IMR-90 (cell line): ENCODE data around the gene KIF16B. TPM values are rescaled to one million over a fixed set of nuclear protein-coding genes. Genes with fewer than 3 reads are reported as not detected.

Experiments used
- ATAC-seq: fragments of 200-7000 bp; cut with Tn5 transposase; 2 replicates; pipeline ENCODE4 v1.9.1; 2020; ENCODE audit warnings: low read depth, mild to moderate bottlenecking, moderate library complexity
- BruUV-seq: library from RNA; stranded (reverse); fragments of 400-500 nt; replicated peaks from 2 replicates; lab custom pipeline; 2021; lab: Mats Ljungman, UMichigan
- CTCF ChIA-PET: fragments of 300-600 bp; formaldehyde crosslinking; extraction: SDS; loops from one replicate; lab custom pipeline; 2021; ENCODE audit warnings: antibody characterized with exemption; lab: Yijun Ruan, JAX
- POLR2A ChIA-PET: fragments of 300-600 bp; sonication (Branson Sonifier 250); formaldehyde crosslinking; loops from one replicate; lab custom pipeline; 2022; ENCODE audit warnings: antibody characterized with exemption; ENCODE audit not compliant: unreplicated experiment; lab: Charles Lee
- DNase-seq: peaks from one replicate; pipeline ENCODE4 v3.0.0; 2013
- H2AFZ ChIP-seq: replicated peaks from 2 replicates; pipeline ENCODE3; 2013; ENCODE audit warnings: low read length, mild to moderate bottlenecking; ENCODE audit not compliant: poor library complexity
- H2AK5ac ChIP-seq: 2 replicates; pipeline ENCODE4 v1.6.1; 2013; ENCODE audit warnings: low read depth, low read length, inconsistent platforms
- H2AK9ac ChIP-seq: replicated peaks from 2 replicates; pipeline ENCODE3; 2013; ENCODE audit warnings: mild to moderate bottlenecking, low read depth, low read length, moderate library complexity; ENCODE audit not compliant: poor library complexity
- H2BK120ac ChIP-seq: 2 replicates; pipeline ENCODE4 v1.6.1; 2013; ENCODE audit warnings: low read depth, low read length, inconsistent platforms
- H2BK15ac ChIP-seq: 3 replicates; pipeline ENCODE4 v1.6.1; 2013; ENCODE audit warnings: low read depth, low read length, inconsistent platforms
- H2BK20ac ChIP-seq: 2 replicates; pipeline ENCODE4 v1.6.1; 2013; ENCODE audit warnings: low read depth, mild to moderate bottlenecking, inconsistent platforms, low read length, moderate library complexity
- H2BK5ac ChIP-seq: 2 replicates; pipeline ENCODE4 v1.6.1; 2013; ENCODE audit warnings: mild to moderate bottlenecking, low read depth, low read length, inconsistent platforms; ENCODE audit not compliant: poor library complexity, severe bottlenecking
- H3K14ac ChIP-seq: replicated peaks from 2 replicates; pipeline ENCODE4 v1.6.1; 2013; ENCODE audit warnings: low read depth, low read length, inconsistent platforms
- H3K18ac ChIP-seq: 2 replicates; pipeline ENCODE4 v1.6.1; 2013; ENCODE audit warnings: low read depth, low read length, control low read depth
- H3K23ac ChIP-seq: 2 replicates; pipeline ENCODE4 v1.6.1; 2013; ENCODE audit warnings: low read depth, low read length, inconsistent platforms
- H3K27ac ChIP-seq: 2 replicates; pipeline ENCODE4 v1.5.1; 2013; ENCODE audit warnings: mild to moderate bottlenecking, control low read depth, low read length; ENCODE audit not compliant: insufficient read depth
- H3K27me3 ChIP-seq: 2 replicates; pipeline ENCODE4 v1.6.1; 2013; ENCODE audit warnings: low read length; ENCODE audit not compliant: control insufficient read depth, insufficient read depth
- H3K36me3 ChIP-seq: 2 replicates; pipeline ENCODE4 v1.6.1; 2013; ENCODE audit warnings: low read length, mixed read lengths; ENCODE audit not compliant: control insufficient read depth, insufficient read depth
- H3K4ac ChIP-seq: 2 replicates; pipeline ENCODE4 v1.6.1; 2013; ENCODE audit warnings: low read depth, low read length, inconsistent platforms
- H3K4me1 ChIP-seq: 2 replicates; pipeline ENCODE4 v1.6.1; 2013; ENCODE audit warnings: low read length, mixed read lengths; ENCODE audit not compliant: control insufficient read depth, insufficient read depth
- H3K4me2 ChIP-seq: 2 replicates; pipeline ENCODE4 v1.6.1; 2013; ENCODE audit warnings: low read depth, mild to moderate bottlenecking, control low read depth, low read length, moderate library complexity
- H3K4me3 ChIP-seq: 2 replicates; pipeline ENCODE4 v1.5.1; 2013; ENCODE audit warnings: low read depth, mild to moderate bottlenecking, control low read depth, low read length, moderate library complexity; ENCODE audit not compliant: insufficient read depth
- H3K56ac ChIP-seq: 2 replicates; pipeline ENCODE4 v1.6.1; 2013; ENCODE audit warnings: low read length, inconsistent platforms; ENCODE audit not compliant: insufficient read depth; ENCODE audit errors: extremely low read depth
- H3K79me1 ChIP-seq, 2 experiments: 2 replicates each; pipeline ENCODE4 v1.6.1; 2013; ENCODE audit warnings: low read length in 2 of 2, inconsistent platforms in 1 of 2, low read depth in 1 of 2
- H3K9ac ChIP-seq: 2 replicates; pipeline ENCODE4 v1.6.1; 2013; ENCODE audit warnings: low read depth, low read length, control low read depth
- H3K9me1 ChIP-seq: 2 replicates; pipeline ENCODE4 v1.6.1; 2013; ENCODE audit warnings: low read length, inconsistent platforms; ENCODE audit not compliant: insufficient read depth
- H3K9me3 ChIP-seq: 2 replicates; pipeline ENCODE4 v1.6.1; 2013; ENCODE audit warnings: low read length; ENCODE audit not compliant: control insufficient read depth, insufficient read depth
- H4K20me1 ChIP-seq: 2 replicates; pipeline ENCODE4 v1.6.1; 2013; ENCODE audit warnings: low read length, inconsistent platforms; ENCODE audit not compliant: insufficient read depth
- H4K5ac ChIP-seq: 2 replicates; pipeline ENCODE4 v1.6.1; 2013; ENCODE audit warnings: mild to moderate bottlenecking, low read depth, low read length, control low read depth
- H4K8ac ChIP-seq, 2 experiments: 2 replicates each; pipeline ENCODE4 v1.6.1; 2013; ENCODE audit warnings: low read depth in 2 of 2, low read length in 2 of 2, control low read depth in 1 of 2, inconsistent platforms in 1 of 2
- H4K91ac ChIP-seq: 2 replicates; pipeline ENCODE4 v1.6.1; 2013; ENCODE audit warnings: low read depth, low read length, inconsistent platforms; ENCODE audit not compliant: insufficient read depth
- BHLHE40 ChIP-seq: fragments of 150-350 bp; IDR thresholded peaks from 2 replicates; pipeline ENCODE4 v1.6.1; 2016; ENCODE audit warnings: mild to moderate bottlenecking, low read depth, low read length
- CEBPB ChIP-seq: IDR thresholded peaks from 2 replicates; pipeline ENCODE4 v1.6.1; 2012; ENCODE audit warnings: low read depth, low read length, improper control_type of control experiment
- FOS ChIP-seq: fragments of 150-350 bp; IDR thresholded peaks from 2 replicates; pipeline ENCODE4 v1.6.1; 2016; ENCODE audit warnings: low read depth, low read length
- MAFK ChIP-seq: IDR thresholded peaks from 2 replicates; pipeline ENCODE4 v1.6.1; 2012; ENCODE audit warnings: low read depth, low read length, improper control_type of control experiment
- MAZ ChIP-seq: IDR thresholded peaks from 2 replicates; pipeline ENCODE4 v1.6.1; 2012; ENCODE audit warnings: low read depth, mild to moderate bottlenecking, low read length, improper control_type of control experiment, moderate library complexity, borderline replicate concordance
- NFE2L2 ChIP-seq: fragments of 150-350 bp; IDR thresholded peaks from 2 replicates; pipeline ENCODE4 v1.6.1; 2016; ENCODE audit warnings: low read depth, mild to moderate bottlenecking, low read length
- POLR2A ChIP-seq: IDR thresholded peaks from 2 replicates; pipeline ENCODE4 v1.6.1; 2012; ENCODE audit warnings: mild to moderate bottlenecking, low read depth, low read length
- RAD21 ChIP-seq: IDR thresholded peaks from 2 replicates; pipeline ENCODE4 v1.6.1; 2012; ENCODE audit warnings: low read length, improper control_type of control experiment
- RCOR1 ChIP-seq: IDR thresholded peaks from 2 replicates; pipeline ENCODE4 v1.6.1; 2012; ENCODE audit warnings: mild to moderate bottlenecking, low read length, improper control_type of control experiment; ENCODE audit not compliant: insufficient replicate concordance
- RFX5 ChIP-seq: IDR thresholded peaks from 2 replicates; pipeline ENCODE4 v1.8.0; 2012; ENCODE audit warnings: low read depth, mild to moderate bottlenecking, low read length, moderate library complexity
- WGBS, 2 experiments: methylation state at CpG; one replicate each; pipeline versions ENCODE4 v1.1.5 to v1.1.7; 2013; ENCODE audit warnings: missing lambda C conversion rate in 2 of 2; ENCODE audit not compliant: insufficient read length in 1 of 2; ENCODE audit errors: extremely low coverage in 2 of 2; 5-methylcytosine and 5-hydroxymethylcytosine counted together
- dilution Hi-C: fragments of 300-500 bp; cut with HindIII; formaldehyde crosslinking; loops from one replicate; pipeline ENCODE4 v1.14.3; 2018; ENCODE audit warnings: low sequenced_read_pairs; ENCODE audit not compliant: unreplicated experiment
- in situ Hi-C: fragments of 300-500 bp; cut with MboI; formaldehyde crosslinking; loops from 3 replicates; pipeline ENCODE4 v1.14.3; 2019; ENCODE audit warnings: low sequenced_read_pairs, inconsistent platforms, mixed read lengths
- intact Hi-C: fragments of 100-400 bp; cut with micrococcal nuclease; formaldehyde crosslinking; loops from 2 replicates; pipeline ENCODE4 v1.10.0; 2022
- polyA plus RNA-seq, 3 experiments: library from polyadenylated mRNA; depleted of rRNA; stranded (reverse); fragments of >200 nt; gene quantifications; 2 replicates each; pipeline ENCODE4 v1.2.3, GENCODE V29; 2012; ENCODE audit warnings: low replicate concordance in 1 of 3
- total RNA-seq: library from RNA; depleted of rRNA; stranded (reverse); fragments of >200 nt; gene quantifications from 2 replicates; pipeline ENCODE4 v1.2.3, GENCODE V29; 2012
- TF ChIP-seq, protein P1 (sequence below): fragments of 150-350 bp; IDR thresholded peaks from 2 replicates; pipeline ENCODE4 v1.6.1; 2016; ENCODE audit warnings: low read depth, mild to moderate bottlenecking, low read length, moderate library complexity, borderline replicate concordance
- TF ChIP-seq, protein P2 (sequence below): fragments of 150-350 bp; IDR thresholded peaks from 2 replicates; pipeline ENCODE4 v1.6.1; 2017; ENCODE audit warnings: mild to moderate bottlenecking, antibody characterized with exemption, low read length, low read depth
- TF ChIP-seq, protein P3 (sequence below): conservative IDR thresholded peaks from 2 replicates; pipeline ENCODE4 v1.5.1; 2012; ENCODE audit warnings: mild to moderate bottlenecking, low read depth, low read length, improper control_type of control experiment

The KIF16B gene
- total and polyA plus RNA-seq, 2 of the 4 experiments (the other 2 are of a cell fraction): 4.7 to 10.0 TPM

DNA sequence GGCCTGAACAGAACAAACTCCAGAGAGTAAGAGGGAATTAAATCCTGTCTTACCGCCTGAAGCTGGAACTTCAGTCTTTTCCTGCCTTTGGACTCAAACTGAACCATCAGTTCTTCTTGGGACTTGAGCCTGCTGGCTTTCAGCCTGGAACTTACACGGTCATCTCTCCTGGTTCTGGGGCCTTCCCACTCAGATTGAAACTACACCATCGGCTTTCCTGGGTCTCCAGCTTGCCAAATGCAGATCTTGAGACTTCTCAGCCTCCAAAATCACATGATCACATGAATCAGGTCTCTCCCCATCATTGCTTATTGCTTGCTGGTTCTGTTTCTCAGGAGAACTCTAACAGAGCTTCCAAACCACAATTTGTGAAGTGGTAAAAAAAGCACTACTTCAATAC, 276.3 kb downstream of the KIF16B start:
- ChIA-PET POLR2A (no interaction called here), CTCF (interaction anchor here (0.6 to 0.7 kb wide), 2 partner anchors 181 to 604 kb away, joined by 3 read pairs; no protein-coding TSS in a partner anchor)
- ATAC-seq (no peak), DNase-seq (no peak)
- no peaks in the 10 kb centered on the region for H3K27me3 ChIP-seq
- H3K9me1 ChIP-seq: no peaks in the 10 kb centered on the region; the same call in 1 of the 2 replicates
- BruUV-seq: no TSS peak
- no peak overlapping the region for H3K23ac ChIP-seq
- no peaks in the 10 kb centered on the region for H4K20me1 ChIP-seq
- H3K27ac ChIP-seq: no peak overlapping the region
- no peak overlapping the region for H3K9ac ChIP-seq
- no peaks in the 10 kb centered on the region for H3K9me3 ChIP-seq
- H3K36me3 ChIP-seq: no peaks in the 10 kb centered on the region
- dilution Hi-C loops (no loop called here), in situ Hi-C loops (no loop called here), intact Hi-C loops (no loop called here)
- no peak overlapping the region for H2AK5ac ChIP-seq
- no peak overlapping the region for H2AK9ac ChIP-seq
- no peak overlapping the region for H2BK5ac ChIP-seq
- no peak overlapping the region for H4K91ac ChIP-seq
- H3K14ac ChIP-seq: no peak overlapping the region
- H3K4me2 ChIP-seq: no peak overlapping the region
- peaks cover 8% of the 10 kb centered on the region for H3K4me1 ChIP-seq
- H4K8ac ChIP-seq: no peak overlapping the region
- H4K5ac ChIP-seq: no peak overlapping the region
- no peak overlapping the region for H3K4me3 ChIP-seq
- no peak overlapping the region for H3K18ac ChIP-seq
- H2BK15ac ChIP-seq: no peak overlapping the region
- no peak overlapping the region for H2AFZ ChIP-seq
- TF ChIP-seq, protein P1, sequence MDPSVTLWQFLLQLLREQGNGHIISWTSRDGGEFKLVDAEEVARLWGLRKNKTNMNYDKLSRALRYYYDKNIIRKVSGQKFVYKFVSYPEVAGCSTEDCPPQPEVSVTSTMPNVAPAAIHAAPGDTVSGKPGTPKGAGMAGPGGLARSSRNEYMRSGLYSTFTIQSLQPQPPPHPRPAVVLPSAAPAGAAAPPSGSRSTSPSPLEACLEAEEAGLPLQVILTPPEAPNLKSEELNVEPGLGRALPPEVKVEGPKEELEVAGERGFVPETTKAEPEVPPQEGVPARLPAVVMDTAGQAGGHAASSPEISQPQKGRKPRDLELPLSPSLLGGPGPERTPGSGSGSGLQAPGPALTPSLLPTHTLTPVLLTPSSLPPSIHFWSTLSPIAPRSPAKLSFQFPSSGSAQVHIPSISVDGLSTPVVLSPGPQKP: no peak
- no peak for TF ChIP-seq RAD21
- no peak for TF ChIP-seq MAZ
- TF ChIP-seq, protein P2, sequence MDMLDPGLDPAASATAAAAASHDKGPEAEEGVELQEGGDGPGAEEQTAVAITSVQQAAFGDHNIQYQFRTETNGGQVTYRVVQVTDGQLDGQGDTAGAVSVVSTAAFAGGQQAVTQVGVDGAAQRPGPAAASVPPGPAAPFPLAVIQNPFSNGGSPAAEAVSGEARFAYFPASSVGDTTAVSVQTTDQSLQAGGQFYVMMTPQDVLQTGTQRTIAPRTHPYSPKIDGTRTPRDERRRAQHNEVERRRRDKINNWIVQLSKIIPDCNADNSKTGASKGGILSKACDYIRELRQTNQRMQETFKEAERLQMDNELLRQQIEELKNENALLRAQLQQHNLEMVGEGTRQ: no peak
- TF ChIP-seq BHLHE40: no peak
- TF ChIP-seq RCOR1: no peak
- TF ChIP-seq POLR2A: no peak
- TF ChIP-seq MAFK: no peak
- no peak for TF ChIP-seq NFE2L2
- TF ChIP-seq RFX5: no peak
- no peak for TF ChIP-seq FOS
- TF ChIP-seq, protein P3, sequence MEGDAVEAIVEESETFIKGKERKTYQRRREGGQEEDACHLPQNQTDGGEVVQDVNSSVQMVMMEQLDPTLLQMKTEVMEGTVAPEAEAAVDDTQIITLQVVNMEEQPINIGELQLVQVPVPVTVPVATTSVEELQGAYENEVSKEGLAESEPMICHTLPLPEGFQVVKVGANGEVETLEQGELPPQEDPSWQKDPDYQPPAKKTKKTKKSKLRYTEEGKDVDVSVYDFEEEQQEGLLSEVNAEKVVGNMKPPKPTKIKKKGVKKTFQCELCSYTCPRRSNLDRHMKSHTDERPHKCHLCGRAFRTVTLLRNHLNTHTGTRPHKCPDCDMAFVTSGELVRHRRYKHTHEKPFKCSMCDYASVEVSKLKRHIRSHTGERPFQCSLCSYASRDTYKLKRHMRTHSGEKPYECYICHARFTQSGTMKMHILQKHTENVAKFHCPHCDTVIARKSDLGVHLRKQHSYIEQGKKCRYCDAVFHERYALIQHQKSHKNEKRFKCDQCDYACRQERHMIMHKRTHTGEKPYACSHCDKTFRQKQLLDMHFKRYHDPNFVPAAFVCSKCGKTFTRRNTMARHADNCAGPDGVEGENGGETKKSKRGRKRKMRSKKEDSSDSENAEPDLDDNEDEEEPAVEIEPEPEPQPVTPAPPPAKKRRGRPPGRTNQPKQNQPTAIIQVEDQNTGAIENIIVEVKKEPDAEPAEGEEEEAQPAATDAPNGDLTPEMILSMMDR: no peak
- no peak for TF ChIP-seq CEBPB
- H3K56ac ChIP-seq: no peak overlapping the region
- no peak overlapping the region for H3K4ac ChIP-seq
- no peak overlapping the region for H2BK120ac ChIP-seq
- 93% methylated on average over 2 of the region's 3 CpGs; no CpG with 5 or more reads in 1 of the 2 experiments for WGBS, 2 experiments
- H3K79me1 ChIP-seq: no peaks in the 10 kb centered on the region
- no peak overlapping the region for H2BK20ac ChIP-seq
